HG02938 (cell line): ENCODE measurements around the gene GLIS1.

Source experiments
- ATAC-seq: cut with Tn5 transposase; IDR thresholded peaks from one replicate; pipeline ENCODE4 v1.9.1; 2021; ENCODE audit warnings: mild to moderate bottlenecking, moderate library complexity; ENCODE audit not compliant: unreplicated experiment

Gene GLIS1

GRCh38 chr1:53737648-53738204 is 1.2 kb downstream of the GLIS1 start:
- no peak for ATAC-seq

GRCh38 chr1:53736290-53736689 is 2.7 kb downstream of the GLIS1 start:
- ATAC-seq = no peak

- ATAC-seq = no peak
Observed at GRCh38 chr1:53735681-53736080, 3.3 kb downstream of the GLIS1 start.

- no peak for ATAC-seq
Observed at GRCh38 chr1:53735261-53735660, 3.7 kb downstream of the GLIS1 start.

GRCh38 chr1:53734650-53735211 is 4.2 kb downstream of the GLIS1 start:
- ATAC-seq = no peak

- ATAC-seq = no peak
Observed at GRCh38 chr1:53733975-53734649, 4.9 kb downstream of the GLIS1 start.

GRCh38 chr1:53733447-53733931 is 5.5 kb downstream of the GLIS1 start:
- ATAC-seq = no peak

- ATAC-seq = no peak
Observed at GRCh38 chr1:53732912-53733317, 6.0 kb downstream of the GLIS1 start.

- no peak for ATAC-seq
Observed at GRCh38 chr1:53732409-53732808, 6.6 kb downstream of the GLIS1 start.

GRCh38 chr1:53731779-53732305 is 7.1 kb downstream of the GLIS1 start:
- no peak for ATAC-seq

GRCh38 chr1:53731043-53731600 is 7.8 kb downstream of the GLIS1 start:
- ATAC-seq = no peak

GRCh38 chr1:53730224-53730865 is 8.6 kb downstream of the GLIS1 start:
- ATAC-seq = no peak

GRCh38 chr1:53729456-53730223 is 9.3 kb downstream of the GLIS1 start:
- ATAC-seq = no peak

- no peak for ATAC-seq
Observed at GRCh38 chr1:53728702-53729455, 10.1 kb downstream of the GLIS1 start.

GRCh38 chr1:53728196-53728595 is 10.8 kb downstream of the GLIS1 start:
- no peak for ATAC-seq

- no peak for ATAC-seq
Observed at GRCh38 chr1:53727461-53728092, 11.4 kb downstream of the GLIS1 start.

GRCh38 chr1:53726009-53726600 is 12.9 kb downstream of the GLIS1 start:
- no peak for ATAC-seq

- ATAC-seq = no peak
Observed at GRCh38 chr1:53725238-53725689, 13.7 kb downstream of the GLIS1 start.

- no peak for ATAC-seq
Observed at GRCh38 chr1:53722025-53722424, 16.9 kb downstream of the GLIS1 start.
